Transverse colon (tissue), 4 donors: ENCODE data around the gene ZPBP2. TPM values are rescaled to one million over a fixed set of nuclear protein-coding genes. Genes with fewer than 3 reads are reported as not detected.

ENCODE experiments used
- DNase-seq: peaks from one replicate; pipeline ENCODE4 v3.0.0-alpha.2; 2019
- H3K27ac ChIP-seq, 4 donors: fragments of 200-600 bp; sonication (generic); 2 replicates each; pipeline ENCODE4 v1.5.1; 2016 to 2018; ENCODE audit warnings: inconsistent platforms in 4 of 4
- H3K27me3 ChIP-seq: fragments of 200-600 bp; sonication (generic); 2 replicates; pipeline ENCODE4 v1.5.1; 2017; ENCODE audit warnings: inconsistent platforms
- H3K36me3 ChIP-seq, 4 donors: fragments of 200-600 bp; sonication (generic); 2 replicates each; pipeline ENCODE4 v1.5.1; 2017 to 2019; ENCODE audit warnings: inconsistent platforms in 4 of 4
- H3K4me1 ChIP-seq, 4 donors: fragments of 200-600 bp; sonication (generic); 2 replicates each; pipeline ENCODE4 v1.5.1; 2017 to 2020; ENCODE audit warnings: inconsistent platforms in 4 of 4
- H3K4me3 ChIP-seq, 4 donors: fragments of 200-600 bp; sonication (generic); 1 replicate in 1 of 4; 2 replicates in 3 of 4; pipeline versions ENCODE4 v1.5.1 to v1.6.1; 2017 to 2019; ENCODE audit warnings: inconsistent platforms in 4 of 4
- H3K9me3 ChIP-seq, 2 donors: fragments of 200-600 bp; sonication (generic); 2 replicates each; pipeline ENCODE4 v1.5.1; 2017 to 2019; ENCODE audit warnings: inconsistent platforms in 2 of 2
- CTCF ChIP-seq, 5 experiments: fragments of 200-600 bp in 3 of 5; fragments of 450-650 bp in 2 of 5; sonication (generic) in 3 of 5; IDR thresholded peaks; 1 replicate in 2 of 5; 2 replicates in 3 of 5; pipeline ENCODE4 v1.5.1; 2016 to 2017; ENCODE audit warnings: antibody characterized with exemption in 5 of 5, inconsistent platforms in 3 of 5, mild to moderate bottlenecking in 2 of 5, moderate library complexity in 1 of 5
- EP300 ChIP-seq: sonication (generic); formaldehyde crosslinking; IDR thresholded peaks from one replicate; pipeline ENCODE4 v1.6.1; 2017; ENCODE audit warnings: antibody characterized with exemption, low read depth
- POLR2A ChIP-seq: fragments of 450-650 bp; IDR thresholded peaks from one replicate; pipeline ENCODE4 v1.6.1; 2016; ENCODE audit warnings: antibody characterized with exemption, mild to moderate bottlenecking, moderate library complexity
- POLR2AphosphoS5 ChIP-seq, 3 donors: sonication (generic); formaldehyde crosslinking; IDR thresholded peaks; one replicate each; pipeline ENCODE4 v1.6.1; 2016; ENCODE audit warnings: antibody characterized with exemption in 3 of 3
- WGBS, 2 donors: methylation state at CpG; one replicate each; pipeline ENCODE4 v1.1.5; 2018; ENCODE audit warnings: low coverage in 1 of 2; 5-methylcytosine and 5-hydroxymethylcytosine counted together
- in situ Hi-C, 4 donors: fragments of 200-750 bp; cut with MboI; loops; one replicate each; pipeline versions ENCODE4 v1.15.0 to v1.15.1; 2017; ENCODE audit warnings: low sequenced_read_pairs in 3 of 4, low pct_ligation_motif_present in 1 of 4, low pct_unique_long_range_greater_than_20kb in 1 of 4
- intact Hi-C: fragments of 100-400 bp; cut with DNase I; formaldehyde crosslinking; loops from one replicate; pipeline ENCODE4 v1.15.1; 2023; ENCODE audit warnings: low total_unique reads
- total RNA-seq, 4 donors: library from RNA; depleted of rRNA; stranded (reverse); fragments of >200 nt; gene quantifications; one replicate each; pipeline ENCODE4 v1.1.0, GENCODE V29; 2016

The ZPBP2 gene
- total RNA-seq, 4 donors from 2014 or later: 0.27 TPM; not detected in 3

- in situ Hi-C loops: no loop called here
- intact Hi-C loops: no loop called here
Observed at GRCh38 chr17:39919087-39919683, 51.2 kb downstream of the ZPBP2 start.

GRCh38 chr17:39920218-39921210 lies 52.5 kb downstream of the ZPBP2 start:
- Histone ChIP-seq H3K4me1 (peaks cover 4 to 27% (median 17%) of the 10 kb centered on the region in 4 donors), H3K4me3 (no peak overlapping the region), H3K27ac (no peak overlapping the region), H3K36me3 (peaks cover 0 to 20% (median 6%) of the 10 kb centered on the region in 4 donors), H3K9me3 (no peaks in the 10 kb centered on the region), H3K27me3 (no peaks in the 10 kb centered on the region)
- in situ Hi-C loops (no loop called here), intact Hi-C loops (no loop called here)
- DNase-seq: no peak
- TF ChIP-seq POLR2A (no peak), CTCF (IDR thresholded peaks at IDR 0.05) (no peak), POLR2AphosphoS5 (IDR thresholded peaks at IDR 0.05) (no peak), EP300 (no peak)
- WGBS, 2 donors: 60 to 67% methylated on average over 1 to 18 of the region's 19 CpGs

More at GRCh38 chr17:39919087-39919683, 51.2 kb downstream of the ZPBP2 start:
- TF ChIP-seq CTCF (IDR thresholded peaks at IDR 0.05): no peak
- TF ChIP-seq POLR2A: no peak
- no peak for TF ChIP-seq EP300
- TF ChIP-seq POLR2AphosphoS5 (IDR thresholded peaks at IDR 0.05): no peak
- DNase-seq: no peak
- Histone ChIP-seq H3K27me3 (no peaks in the 10 kb centered on the region), H3K9me3 (no peaks in the 10 kb centered on the region), H3K27ac (peak overlapping the region; percentile 75 to 85 (median 80)), H3K4me1 (peaks cover 0 to 25% (median 12%) of the 10 kb centered on the region in 4 donors), H3K4me3 (no peak overlapping the region), H3K36me3 (peaks cover 0 to 20% (median 6%) of the 10 kb centered on the region in 4 donors)
- WGBS, 2 donors: 96% methylated on average over 9 of the region's 9 CpGs; no CpG with 5 or more reads in 1 of the 2 donors

GRCh38 chr17:39921323-39921722 lies 53.3 kb downstream of the ZPBP2 start:
- in situ Hi-C loops (no loop called here), intact Hi-C loops (no loop called here)
- Histone ChIP-seq H3K27me3 (no peaks in the 10 kb centered on the region), H3K4me1 (peaks cover 11 to 27% (median 25%) of the 10 kb centered on the region in 4 donors), H3K9me3 (no peaks in the 10 kb centered on the region), H3K36me3 (peaks cover 0 to 20% (median 6%) of the 10 kb centered on the region in 4 donors), H3K27ac (no peak overlapping the region), H3K4me3 (no peak overlapping the region)
- DNase-seq: no peak
- no peak for TF ChIP-seq POLR2AphosphoS5 (IDR thresholded peaks at IDR 0.05)
- TF ChIP-seq POLR2A: no peak
- TF ChIP-seq EP300: no peak
- TF ChIP-seq CTCF (IDR thresholded peaks at IDR 0.05): no peak
- WGBS, 2 donors: 59 to 80% methylated on average over 3 to 5 of the region's 5 CpGs

GRCh38 chr17:39922006-39922405 lies 54.0 kb downstream of the ZPBP2 start:
- TF ChIP-seq POLR2AphosphoS5 (IDR thresholded peaks at IDR 0.05) (no peak), POLR2A (no peak), EP300 (no peak), CTCF (IDR thresholded peaks at IDR 0.05) (no peak)
- Histone ChIP-seq H3K9me3 (no peaks in the 10 kb centered on the region), H3K36me3 (peaks cover 0 to 20% (median 6%) of the 10 kb centered on the region in 4 donors), H3K4me3 (no peak overlapping the region), H3K4me1 (peaks cover 12 to 29% (median 25%) of the 10 kb centered on the region in 4 donors), H3K27me3 (no peaks in the 10 kb centered on the region), H3K27ac (no peak overlapping the region)
- intact Hi-C loops: no loop called here
- in situ Hi-C loops: no loop called here
- WGBS, 2 donors: 95% methylated on average over 6 of the region's 6 CpGs; no CpG with 5 or more reads in 1 of the 2 donors
- DNase-seq: no peak
